Heart left ventricle (tissue), 16 donors: ENCODE measurements around the gene NCAPD2. TPM values are rescaled to one million over a fixed set of nuclear protein-coding genes. Genes with fewer than 3 reads are reported as not detected.

Source experiments
- ATAC-seq, 4 donors: fragments of 200-7000 bp; cut with Tn5 transposase; one replicate each; pipeline ENCODE4 v1.9.1; 2020 to 2022; ENCODE audit warnings: moderate library complexity in 4 of 4, mild to moderate bottlenecking in 3 of 4, moderate number of reproducible peaks in 1 of 4
- DNase-seq, 5 donors: peaks; one replicate each; pipeline ENCODE4 v3.0.0-alpha.2; 2020
- H3K27ac ChIP-seq, 12 donors: fragments of 200-600 bp; sonication (generic) in 4 of 12; one replicate each; pipeline versions ENCODE4 v1.5.0 to v1.8.0; 2016 to 2022; ENCODE audit warnings: mild to moderate bottlenecking in 2 of 12
- H3K27me3 ChIP-seq, 9 donors: fragments of 200-600 bp; sonication (generic) in 2 of 9; one replicate each; pipeline versions ENCODE4 v1.5.1 to v1.8.0; 2016 to 2022; ENCODE audit warnings: mild to moderate bottlenecking in 3 of 9
- H3K36me3 ChIP-seq, 9 donors: fragments of 200-600 bp; sonication (generic) in 2 of 9; one replicate each; pipeline versions ENCODE4 v1.5.0 to v1.8.0; 2018 to 2022; ENCODE audit warnings: mild to moderate bottlenecking in 2 of 9
- H3K4me1 ChIP-seq, 12 donors: fragments of 200-600 bp; sonication (generic) in 4 of 12; one replicate each; pipeline versions ENCODE4 v1.5.0 to v1.8.0; 2016 to 2022; ENCODE audit warnings: mild to moderate bottlenecking in 3 of 12
- H3K4me3 ChIP-seq, 12 donors: fragments of 200-600 bp; sonication (generic) in 4 of 12; one replicate each; pipeline versions ENCODE4 v1.5.0 to v1.8.0; 2017 to 2022; ENCODE audit warnings: mild to moderate bottlenecking in 9 of 12, moderate library complexity in 4 of 12
- H3K9me3 ChIP-seq, 12 donors: fragments of 200-600 bp; sonication (generic) in 4 of 12; one replicate each; pipeline versions ENCODE4 v1.5.0 to v1.8.0; 2016 to 2022; ENCODE audit warnings: mild to moderate bottlenecking in 1 of 12
- POLR2A ChIP-seq, 2 donors: fragments of 450-650 bp; IDR thresholded peaks; one replicate each; pipeline ENCODE4 v1.6.1; 2017; ENCODE audit warnings: antibody characterized with exemption in 2 of 2, mild to moderate bottlenecking in 2 of 2, moderate library complexity in 2 of 2
- WGBS, 4 donors: extraction: QIAGEN DNeasy Blood & Tissue Kit in 2 of 4; methylation state at CpG; one replicate each; pipeline versions ENCODE4 v1.1.5 to v1.1.7; 2013 to 2018; 5-methylcytosine and 5-hydroxymethylcytosine counted together
- intact Hi-C, 10 donors: fragments of 100-400 bp; cut with DNase I; formaldehyde crosslinking; loops; one replicate each; pipeline versions ENCODE4 v1.11.1 to v1.14.2; 2022
- polyA plus RNA-seq, 2 donors: library from polyadenylated mRNA; stranded (reverse); fragments of 200-250 nt; gene quantifications; one replicate each; pipeline ENCODE4 v1.2.3, GENCODE V29; 2013
- total RNA-seq, 9 donors: library from RNA; depleted of rRNA in 2 of 9; stranded (reverse); fragments of >200 nt in 2 of 9; fragmentation: NEBNext Ultra II Directional in 3 of 9; extraction: Animal tissue kit (Norgen Biotek cat#: 25700) in 3 of 9; gene quantifications; one replicate each; pipeline versions ENCODE4 v1.1.0 to v1.2.4, GENCODE V29; 2016 to 2023
- TF ChIP-seq, protein P1 (sequence below), 12 donors: fragments of 200-600 bp; sonication (generic) in 4 of 12; IDR thresholded peaks; one replicate each; pipeline versions ENCODE4 v1.5.0 to v1.8.0; 2018 to 2022; ENCODE audit warnings: antibody characterized with exemption in 12 of 12, mild to moderate bottlenecking in 5 of 12
- donor health status: ischemic (EF 13 %, LVEDD 7.1; RV severe dilation, severe dysfunction).
- donor health status: healthy with polysubstance abuse.
- donor health status: DM: no; HTN: yes; CAD: no.
- donor health status: DM: no; HTN: no; CAD: no.
- donor health status: ischemic (EF 25% LVEDD 6.9; RV normal size, moderate dysfunction).
- donor health status: ischemic (EF 25% LVEDD 5.7; RV mildly dilated, moderate dysfunction).
- donor health status: healthy.
- donor health status: DM: yes; HTN: yes; CAD: no.
- donor health status: ischemic (EF 35%, LVEDD 5.7; RV mildly dilated, moderate dysfunction).
- donor health status: nonischemic (EF 11% LVEDD 7.7; RV severe dilation, severe dysfunction).
- donor health status: DM: yes; HTN: yes; CAD: no.
- donor health status: PGD.
- donor health status: ischemic (EF 29% LVEDD 5.4; RV normal size, mild dysfunction).
- donor health status: nonischemic (EF 23%, LVEDD 6.1; RV moderate dilation, normal function).

The NCAPD2 gene
- total and polyA plus RNA-seq, 11 donors: 3.3 to 22.4 (median 11.3) TPM

DNA sequence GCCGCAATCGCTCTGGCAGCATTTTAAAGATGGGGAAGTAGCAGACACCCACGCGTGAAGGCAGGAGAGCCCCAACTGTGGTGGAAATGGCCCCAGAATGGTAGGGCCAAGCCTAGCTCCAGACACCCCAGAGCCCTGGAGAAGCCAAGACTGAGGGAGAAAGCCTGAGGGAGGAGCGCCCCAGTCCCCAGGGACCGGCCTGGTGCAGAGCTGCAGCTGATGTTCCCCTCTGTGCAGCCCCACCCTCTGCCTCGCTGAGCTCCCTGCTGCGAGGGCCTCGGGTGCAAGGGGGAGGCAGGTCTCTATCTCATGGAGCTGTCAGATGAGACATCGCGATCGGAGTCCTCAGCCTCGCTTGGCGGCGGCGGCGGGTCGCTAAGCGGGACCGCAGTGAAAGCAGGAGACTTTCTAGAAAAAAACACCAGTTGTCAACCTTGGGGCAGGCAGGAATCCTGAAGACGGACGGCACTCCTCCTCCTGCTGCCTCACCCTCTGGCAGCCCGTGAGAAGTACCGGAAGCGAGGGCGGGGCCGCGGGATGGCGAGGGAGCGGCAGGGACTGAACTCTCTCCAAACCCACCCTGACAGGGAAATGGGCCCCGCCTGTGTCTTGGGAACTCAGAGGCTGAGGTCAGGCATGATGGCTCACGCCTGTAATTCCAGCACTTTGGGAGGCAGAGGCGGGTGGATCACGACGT, 46.4 kb downstream of the NCAPD2 start:
- TF ChIP-seq POLR2A (IDR thresholded peaks at IDR 0.05): peak in 1 of 2 donors; percentile 24
- TF ChIP-seq, protein P1, sequence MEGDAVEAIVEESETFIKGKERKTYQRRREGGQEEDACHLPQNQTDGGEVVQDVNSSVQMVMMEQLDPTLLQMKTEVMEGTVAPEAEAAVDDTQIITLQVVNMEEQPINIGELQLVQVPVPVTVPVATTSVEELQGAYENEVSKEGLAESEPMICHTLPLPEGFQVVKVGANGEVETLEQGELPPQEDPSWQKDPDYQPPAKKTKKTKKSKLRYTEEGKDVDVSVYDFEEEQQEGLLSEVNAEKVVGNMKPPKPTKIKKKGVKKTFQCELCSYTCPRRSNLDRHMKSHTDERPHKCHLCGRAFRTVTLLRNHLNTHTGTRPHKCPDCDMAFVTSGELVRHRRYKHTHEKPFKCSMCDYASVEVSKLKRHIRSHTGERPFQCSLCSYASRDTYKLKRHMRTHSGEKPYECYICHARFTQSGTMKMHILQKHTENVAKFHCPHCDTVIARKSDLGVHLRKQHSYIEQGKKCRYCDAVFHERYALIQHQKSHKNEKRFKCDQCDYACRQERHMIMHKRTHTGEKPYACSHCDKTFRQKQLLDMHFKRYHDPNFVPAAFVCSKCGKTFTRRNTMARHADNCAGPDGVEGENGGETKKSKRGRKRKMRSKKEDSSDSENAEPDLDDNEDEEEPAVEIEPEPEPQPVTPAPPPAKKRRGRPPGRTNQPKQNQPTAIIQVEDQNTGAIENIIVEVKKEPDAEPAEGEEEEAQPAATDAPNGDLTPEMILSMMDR (IDR thresholded peaks at IDR 0.05): no peak
- Histone ChIP-seq H3K9me3 (no peaks in the 10 kb centered on the region), H3K27ac (peak overlapping the region in 11 of 12 donors; percentile 72 to 90 (median 77)), H3K4me1 (peaks cover 3 to 71% (median 49%) of the 10 kb centered on the region in 12 donors), H3K4me3 (peak overlapping the region in 6 of 12 donors; percentile 0 to 29 (median 18)), H3K36me3 (peaks cover 0 to 88% (median 72%) of the 10 kb centered on the region in 9 donors), H3K27me3 (no peaks in the 10 kb centered on the region)
- intact Hi-C loops: no loop called here
- 30 to 45% (median 34%) methylated on average over 31 to 35 of the region's 35 CpGs for WGBS, 4 donors
- ATAC-seq (peak; percentile 35 to 83 (median 69)), DNase-seq (peak; percentile 87 to 94 (median 91))

GRCh38 chr12:6541371-6542165, 47.7 kb downstream of the NCAPD2 start:
- Histone ChIP-seq H3K36me3 (peaks cover 0 to 89% (median 77%) of the 10 kb centered on the region in 9 donors), H3K4me3 (no peak overlapping the region), H3K27ac (peak overlapping the region in 11 of 12 donors; percentile 72 to 90 (median 77)), H3K4me1 (peaks cover 3 to 62% (median 39%) of the 10 kb centered on the region in 12 donors), H3K9me3 (no peaks in the 10 kb centered on the region), H3K27me3 (no peaks in the 10 kb centered on the region)
- intact Hi-C loops: no loop called here
- DNase-seq (no peak), ATAC-seq (no peak)
- 80 to 86% (median 84%) methylated on average over 24 to 26 of the region's 26 CpGs for WGBS, 4 donors
- TF ChIP-seq, protein P1 (IDR thresholded peaks at IDR 0.05): no peak
- TF ChIP-seq POLR2A (IDR thresholded peaks at IDR 0.05): no peak

GRCh38 chr12:6542209-6543009, 48.5 kb downstream of the NCAPD2 start:
- ATAC-seq: no peak
- Histone ChIP-seq H3K4me3 (no peak overlapping the region), H3K27ac (peak overlapping the region in 4 of 12 donors; percentile 42 to 80 (median 77)), H3K9me3 (no peaks in the 10 kb centered on the region), H3K4me1 (peaks cover 2 to 60% (median 33%) of the 10 kb centered on the region in 12 donors), H3K27me3 (no peaks in the 10 kb centered on the region), H3K36me3 (peaks cover 0 to 89% (median 77%) of the 10 kb centered on the region in 9 donors)
- DNase-seq: peak in 1 of 5 donors; percentile 15
- WGBS, 4 donors: 82 to 86% (median 85%) methylated on average over 13 of the region's 13 CpGs
- TF ChIP-seq, protein P1 (IDR thresholded peaks at IDR 0.05): no peak
- no peak for TF ChIP-seq POLR2A (IDR thresholded peaks at IDR 0.05)
- intact Hi-C loops: no loop called here
